ENCODE data around the gene MAGEE1. TPM values are rescaled to one million over a fixed set of nuclear protein-coding genes. Genes with fewer than 3 reads are reported as not detected.

Gene MAGEE1
- polyA plus RNA-seq, 1 experiment: 0.16 TPM

GRCh38 chrX:76428243-76429130, 977 bp downstream of the MAGEE1 start:
- TF ChIP-seq CTCF (IDR thresholded peaks at IDR 0.05; ENCODE audit: low read depth, low read length): no peak
- ChIA-PET CTCF (no interaction called here), POLR2A (no interaction called here)
- Histone ChIP-seq H3K9me3 (ENCODE audit: control insufficient read depth, insufficient read depth, low read length) (no peaks in the 10 kb centered on the region; the same call in 1 of the 2 replicates), H3K4me3 (ENCODE audit: low read depth, low read length) (peak overlapping the region; percentile 62), H3K27ac (ENCODE audit: low read depth, low read length) (no peak overlapping the region), H3K27me3 (ENCODE audit: control insufficient read depth, insufficient read depth, low read length) (no peaks in the 10 kb centered on the region)
- DNase-seq (ENCODE audit: low read depth, low spot score): no peak

GRCh38 chrX:76433219-76433618, 5.7 kb downstream of the MAGEE1 start:
- H3K9me3 ChIP-seq (ENCODE audit: control insufficient read depth, insufficient read depth, low read length): no peaks in the 10 kb centered on the region; the same call in 1 of the 2 replicates
- ChIA-PET CTCF (no interaction called here), POLR2A (no interaction called here)
- no peak for DNase-seq (ENCODE audit: low read depth, low spot score)
- H3K27ac ChIP-seq (ENCODE audit: low read depth, low read length): no peak overlapping the region
- no peak for TF ChIP-seq CTCF (IDR thresholded peaks at IDR 0.05; ENCODE audit: low read depth, low read length)
- H3K27me3 ChIP-seq (ENCODE audit: control insufficient read depth, insufficient read depth, low read length): no peaks in the 10 kb centered on the region
- H3K4me3 ChIP-seq (ENCODE audit: low read depth, low read length): no peak overlapping the region

- no peak for TF ChIP-seq CTCF (IDR thresholded peaks at IDR 0.05; ENCODE audit: low read depth, low read length)
- H3K27ac ChIP-seq (ENCODE audit: low read depth, low read length): no peak overlapping the region
- POLR2A ChIA-PET: no interaction called here
- no peaks in the 10 kb centered on the region for H3K9me3 ChIP-seq (ENCODE audit: control insufficient read depth, insufficient read depth, low read length)
- CTCF ChIA-PET: no interaction called here
- DNase-seq (ENCODE audit: low read depth, low spot score): no peak
- no peaks in the 10 kb centered on the region for H3K27me3 ChIP-seq (ENCODE audit: control insufficient read depth, insufficient read depth, low read length)
- H3K4me3 ChIP-seq (ENCODE audit: low read depth, low read length): no peak overlapping the region
Measured at GRCh38 chrX:76434103-76434741, 6.7 kb downstream of the MAGEE1 start.

GRCh38 chrX:76439188-76439587, 11.7 kb downstream of the MAGEE1 start:
- no peaks in the 10 kb centered on the region for H3K27me3 ChIP-seq (ENCODE audit: control insufficient read depth, insufficient read depth, low read length)
- POLR2A ChIA-PET: no interaction called here
- no peak for DNase-seq (ENCODE audit: low read depth, low spot score)
- TF ChIP-seq CTCF (IDR thresholded peaks at IDR 0.05; ENCODE audit: low read depth, low read length): no peak
- H3K9me3 ChIP-seq (ENCODE audit: control insufficient read depth, insufficient read depth, low read length): no peaks in the 10 kb centered on the region
- H3K4me3 ChIP-seq (ENCODE audit: low read depth, low read length): no peak overlapping the region
- CTCF ChIA-PET: interaction anchor here (0.6 kb wide), 1 partner anchor 15 kb away, joined by 3 read pairs; no protein-coding TSS in a partner anchor
- H3K27ac ChIP-seq (ENCODE audit: low read depth, low read length): no peak overlapping the region
